GM18502 (cell line): ENCODE data around the gene SPNS2.

Experiments used
- ATAC-seq: cut with Tn5 transposase; IDR thresholded peaks from one replicate; pipeline ENCODE4 v1.9.1; 2021; ENCODE audit warnings: mild to moderate bottlenecking; ENCODE audit not compliant: unreplicated experiment, poor library complexity

The SPNS2 gene

GRCh38 chr17:4479982-4480751 is 18.5 kb upstream of the SPNS2 start:
- no peak for ATAC-seq

- ATAC-seq: no peak
Observed at GRCh38 chr17:4480929-4481898, 17.5 kb upstream of the SPNS2 start.

GRCh38 chr17:4482338-4483011 is 16.2 kb upstream of the SPNS2 start:
- ATAC-seq: no peak

GRCh38 chr17:4483012-4483840 is 15.5 kb upstream of the SPNS2 start:
- no peak for ATAC-seq

- no peak for ATAC-seq
Observed at GRCh38 chr17:4485676-4486646, 12.7 kb upstream of the SPNS2 start.

GRCh38 chr17:4487296-4487695 is 11.4 kb upstream of the SPNS2 start:
- no peak for ATAC-seq

GRCh38 chr17:4487820-4488716 is 10.6 kb upstream of the SPNS2 start:
- ATAC-seq: no peak

GRCh38 chr17:4488989-4489595 is 9.6 kb upstream of the SPNS2 start:
- no peak for ATAC-seq

GRCh38 chr17:4490109-4490591 is 8.5 kb upstream of the SPNS2 start:
- no peak for ATAC-seq

GRCh38 chr17:4490637-4491061 is 8.0 kb upstream of the SPNS2 start:
- ATAC-seq: no peak

- ATAC-seq: no peak
Observed at GRCh38 chr17:4492721-4493561, 5.7 kb upstream of the SPNS2 start.

GRCh38 chr17:4497101-4497824 is 1.4 kb upstream of the SPNS2 start:
- ATAC-seq: no peak

GRCh38 chr17:4499431-4500190 is 930 bp downstream of the SPNS2 start:
- no peak for ATAC-seq

- ATAC-seq: no peak
Observed at GRCh38 chr17:4500191-4500571, 1.5 kb downstream of the SPNS2 start.
